GM18520 (cell line): ENCODE data around the gene APP.

Source experiments
- ATAC-seq: cut with Tn5 transposase; IDR thresholded peaks from one replicate; pipeline ENCODE4 v1.9.1; 2021; ENCODE audit not compliant: unreplicated experiment

APP gene

DNA sequence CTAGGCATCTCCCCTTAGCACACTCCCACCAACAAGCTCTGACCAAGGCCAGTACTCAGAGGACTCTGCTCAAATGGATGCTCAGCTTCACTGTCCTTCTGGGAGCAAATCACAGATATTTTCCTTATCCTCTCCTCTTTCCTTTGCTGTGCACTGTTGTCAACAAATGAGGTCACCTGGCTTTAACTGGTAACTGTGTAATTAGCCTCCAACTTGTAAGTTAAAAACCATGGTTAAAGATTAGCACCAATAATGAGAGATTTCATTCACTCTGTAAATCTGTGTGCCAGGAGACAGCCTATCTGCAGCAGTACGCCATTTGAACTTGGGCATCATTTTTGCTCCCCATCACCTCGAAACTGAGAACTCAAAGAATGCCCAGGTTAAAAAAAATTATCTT, 286.3 kb downstream of the APP start:
- ATAC-seq, result no peak

DNA sequence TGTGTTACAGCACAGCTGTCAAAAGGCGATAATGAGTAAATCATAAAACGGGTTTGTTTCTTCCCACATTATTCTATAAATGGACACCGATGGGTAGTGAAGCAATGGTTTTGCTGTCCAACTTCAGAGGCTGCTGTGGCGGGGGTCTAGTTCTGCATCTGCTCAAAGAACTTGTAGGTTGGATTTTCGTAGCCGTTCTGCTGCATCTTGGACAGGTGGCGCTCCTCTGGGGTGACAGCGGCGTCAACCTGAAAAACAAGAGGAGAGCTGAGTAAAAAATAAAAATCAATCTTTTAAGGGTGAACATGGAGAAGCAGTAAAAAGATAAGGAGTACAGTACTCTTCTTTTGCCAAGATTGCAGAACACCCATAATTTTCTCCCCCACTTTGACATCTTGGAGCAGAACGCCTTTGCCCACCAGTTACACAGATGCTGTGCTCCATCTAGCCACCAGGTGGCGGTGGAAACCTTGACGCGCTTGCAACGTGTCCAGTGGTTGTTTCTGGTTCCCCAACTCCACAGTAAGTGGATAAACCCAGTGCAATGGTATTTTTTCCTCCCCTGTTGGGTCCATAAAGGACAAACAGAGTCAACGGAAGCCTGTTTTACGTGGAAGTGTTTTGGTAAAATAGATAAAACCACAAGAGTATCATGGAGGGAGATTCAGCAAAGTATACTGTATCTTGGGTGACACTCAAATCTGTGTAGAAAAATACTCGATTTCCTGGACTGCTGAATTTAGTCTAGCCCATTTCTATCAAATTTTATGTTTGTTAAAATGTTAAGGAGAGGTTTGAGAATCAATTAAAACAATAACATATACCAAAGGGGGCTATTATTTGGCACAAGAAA, 288.8 kb downstream of the APP start:
- peak; percentile 71 for ATAC-seq

DNA sequence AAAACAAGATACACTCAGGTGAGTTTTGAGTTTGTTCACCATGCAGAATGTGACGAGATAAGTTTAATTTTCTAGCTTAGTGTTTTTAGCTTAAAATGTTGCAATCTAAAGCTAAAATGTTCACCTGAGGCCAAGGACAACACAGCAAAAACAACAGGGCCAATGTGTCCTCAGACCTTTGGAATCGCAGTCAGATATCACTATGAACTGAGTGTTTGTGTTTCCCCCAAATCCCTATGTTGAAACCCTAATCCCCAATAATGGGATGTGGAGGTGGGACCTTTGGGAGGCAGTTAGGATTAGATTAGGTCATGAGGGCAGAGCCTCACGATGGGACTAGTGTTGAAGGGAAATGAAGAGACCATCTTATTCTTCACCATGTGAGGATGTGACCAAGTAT, 291.4 kb downstream of the APP start:
- no peak for ATAC-seq

DNA sequence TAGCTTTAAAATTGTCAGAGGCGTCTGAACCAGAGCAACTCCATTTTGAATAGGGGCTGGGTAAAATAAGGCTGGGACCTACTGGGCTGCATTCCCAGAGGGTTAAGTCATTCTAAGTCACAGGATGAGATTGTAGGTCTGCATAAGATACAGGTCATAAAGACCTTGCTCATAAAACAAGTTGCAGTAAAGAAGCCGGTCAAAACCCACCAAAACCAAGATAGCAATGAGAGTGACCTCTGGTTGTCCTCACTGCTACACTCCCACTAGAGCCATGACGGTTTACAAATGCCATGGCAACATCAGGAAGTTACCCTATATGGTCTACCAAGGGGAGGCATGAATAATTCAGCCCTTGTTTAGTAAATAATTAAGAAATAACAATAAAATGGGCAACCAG, 292.2 kb downstream of the APP start:
- no peak for ATAC-seq

DNA sequence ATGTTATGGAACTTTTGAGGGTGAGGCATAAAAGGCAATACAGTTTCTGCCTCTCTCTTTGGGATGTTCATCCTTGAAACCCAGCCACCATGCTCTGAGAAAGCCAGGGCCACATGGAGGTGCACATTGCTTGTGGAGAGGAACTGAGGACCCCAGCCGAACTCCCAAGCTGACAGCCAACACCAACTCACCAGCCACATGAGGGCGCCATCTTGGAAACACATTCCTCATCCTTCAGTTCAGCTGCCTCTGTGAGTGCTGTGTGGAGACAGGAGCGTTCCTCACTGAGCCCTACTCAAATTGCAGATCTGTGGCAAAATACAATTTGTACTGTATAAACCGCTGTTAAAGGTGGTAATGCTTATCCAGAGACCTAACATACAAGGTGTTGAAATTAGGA, 298.3 kb downstream of the APP start:
- no peak for ATAC-seq

DNA sequence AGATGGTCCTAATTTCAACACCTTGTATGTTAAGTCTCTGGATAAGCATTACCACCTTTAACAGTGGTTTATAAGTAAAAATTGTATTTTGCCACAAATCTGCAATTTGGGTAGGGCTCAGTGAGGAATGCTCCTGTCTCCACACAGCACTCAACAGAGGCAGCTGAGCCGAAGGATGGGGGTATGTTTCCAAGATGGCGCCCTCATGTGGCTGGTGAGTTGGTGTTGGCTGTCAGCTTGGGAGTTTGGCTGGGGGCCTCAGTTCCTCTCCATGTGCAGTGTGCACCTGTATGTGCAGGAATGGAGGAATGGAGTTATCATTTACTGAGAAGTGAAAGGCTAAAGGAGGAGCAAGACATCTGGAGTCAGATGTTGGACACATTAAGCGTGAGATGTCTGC, 299.0 kb downstream of the APP start:
- ATAC-seq, result no peak

DNA sequence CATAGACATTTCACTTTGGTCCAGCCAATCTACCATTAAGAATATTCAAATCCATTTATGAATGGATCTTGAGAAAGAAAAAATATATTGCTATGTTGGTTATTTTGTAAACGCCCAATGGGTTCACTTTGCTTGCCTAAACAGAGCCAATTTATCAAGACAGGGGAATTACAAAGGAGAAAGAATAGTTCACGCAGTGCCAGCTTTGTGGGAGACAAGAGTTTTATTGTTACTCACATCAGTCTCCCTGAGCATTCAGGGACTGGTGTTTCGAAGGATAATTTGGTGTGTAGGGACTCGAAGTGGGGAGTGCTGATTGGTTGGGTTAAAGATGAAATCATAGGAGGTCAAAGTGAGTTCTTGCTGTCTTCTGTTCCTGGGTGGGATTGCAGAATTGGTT, 300.5 kb downstream of the APP start:
- ATAC-seq, result no peak

DNA sequence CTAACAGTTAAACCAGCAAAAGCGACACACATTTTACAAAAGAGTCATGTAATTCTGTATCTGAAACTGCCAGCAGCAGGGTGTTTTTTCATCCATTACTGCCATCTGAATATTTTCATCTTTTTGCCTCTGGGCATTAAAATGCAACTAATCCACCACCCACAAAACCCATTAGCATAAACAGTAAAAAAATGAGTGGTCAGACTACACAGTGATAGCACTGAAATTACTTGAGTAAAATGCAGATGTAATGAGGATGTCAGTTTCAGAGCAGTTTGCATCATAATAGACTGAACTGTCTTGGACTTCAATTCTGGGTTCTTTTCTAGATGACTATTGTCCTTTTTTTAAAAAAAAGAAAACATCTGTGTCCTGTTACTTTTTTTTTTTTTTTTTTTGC, 303.5 kb downstream of the APP start:
- no peak for ATAC-seq

DNA sequence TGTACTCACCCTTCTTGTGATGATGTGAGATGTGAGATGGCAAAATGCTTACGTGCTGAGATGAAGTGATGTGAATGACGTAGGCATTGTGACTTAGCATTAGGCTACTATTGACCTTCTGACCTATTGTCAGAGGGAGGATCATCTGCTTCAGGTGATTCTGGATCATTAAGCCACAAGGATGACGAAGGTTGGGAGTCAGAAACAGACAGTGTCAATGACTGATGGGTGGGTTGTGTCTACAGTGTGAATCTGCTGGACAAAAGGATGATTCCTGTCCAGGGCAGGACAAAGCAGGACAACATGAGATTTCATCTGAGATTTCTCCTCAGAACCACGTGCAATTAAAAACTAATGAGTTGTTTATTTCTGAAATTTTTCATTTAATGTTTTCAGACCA, 306.8 kb downstream of the APP start:
- ATAC-seq, result no peak

DNA sequence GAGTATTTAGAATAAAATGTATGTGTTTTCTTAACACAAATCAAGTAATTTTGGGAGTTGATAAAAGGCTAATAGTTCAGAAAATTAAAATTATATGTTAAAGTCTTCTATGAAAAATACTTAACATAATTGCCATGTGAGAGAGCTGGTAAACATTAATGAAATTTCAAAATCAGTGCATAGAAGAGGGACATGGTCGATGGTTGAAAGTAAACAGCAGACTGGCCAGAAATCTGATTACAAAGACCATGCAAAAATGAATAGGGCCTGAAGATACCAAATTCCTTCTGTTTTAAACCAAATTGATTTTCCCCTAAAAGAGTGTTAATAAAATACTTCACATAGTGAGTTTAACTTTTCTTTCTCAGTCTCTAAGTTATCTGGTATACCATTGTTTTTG, 307.5 kb downstream of the APP start:
- no peak for ATAC-seq

DNA sequence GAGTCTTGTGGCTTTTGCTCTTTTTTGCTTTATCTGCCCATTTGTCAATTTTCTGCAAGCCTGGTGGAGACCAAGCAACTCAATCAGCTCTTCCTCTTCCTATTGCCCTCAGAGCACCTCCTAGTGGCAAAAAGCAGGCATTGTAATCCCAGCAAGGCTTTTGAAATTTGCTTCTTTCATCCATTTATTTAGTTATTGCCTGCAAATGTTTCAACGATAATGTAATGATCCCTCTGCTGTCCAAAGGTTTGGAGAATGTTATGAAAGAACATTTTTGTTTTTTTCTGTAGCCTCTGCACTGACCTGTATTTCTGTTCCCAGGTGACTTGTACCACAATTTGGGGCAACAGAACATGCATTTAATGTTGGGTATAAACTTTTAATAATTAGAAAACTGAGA, 308.0 kb downstream of the APP start:
- peak; percentile 62 for ATAC-seq

DNA sequence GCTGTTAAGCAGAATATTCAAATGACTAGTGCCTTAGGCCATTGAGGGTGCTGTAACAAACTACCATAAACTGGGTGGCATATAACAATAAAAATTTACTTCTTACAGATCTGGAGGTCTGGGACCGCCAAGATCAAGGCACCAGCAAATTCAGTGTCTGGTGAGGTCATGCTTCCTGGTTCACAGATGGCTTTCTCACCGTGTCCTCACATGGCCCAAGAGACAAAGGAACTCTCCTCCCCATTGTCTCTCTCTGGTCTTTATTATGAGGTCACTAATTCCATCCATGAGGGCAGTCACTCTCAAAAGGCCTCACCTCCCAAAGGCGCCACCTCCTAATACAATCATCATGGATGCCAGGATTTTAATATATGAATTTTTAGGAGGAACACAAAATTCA, 308.5 kb downstream of the APP start:
- ATAC-seq, result no peak

DNA sequence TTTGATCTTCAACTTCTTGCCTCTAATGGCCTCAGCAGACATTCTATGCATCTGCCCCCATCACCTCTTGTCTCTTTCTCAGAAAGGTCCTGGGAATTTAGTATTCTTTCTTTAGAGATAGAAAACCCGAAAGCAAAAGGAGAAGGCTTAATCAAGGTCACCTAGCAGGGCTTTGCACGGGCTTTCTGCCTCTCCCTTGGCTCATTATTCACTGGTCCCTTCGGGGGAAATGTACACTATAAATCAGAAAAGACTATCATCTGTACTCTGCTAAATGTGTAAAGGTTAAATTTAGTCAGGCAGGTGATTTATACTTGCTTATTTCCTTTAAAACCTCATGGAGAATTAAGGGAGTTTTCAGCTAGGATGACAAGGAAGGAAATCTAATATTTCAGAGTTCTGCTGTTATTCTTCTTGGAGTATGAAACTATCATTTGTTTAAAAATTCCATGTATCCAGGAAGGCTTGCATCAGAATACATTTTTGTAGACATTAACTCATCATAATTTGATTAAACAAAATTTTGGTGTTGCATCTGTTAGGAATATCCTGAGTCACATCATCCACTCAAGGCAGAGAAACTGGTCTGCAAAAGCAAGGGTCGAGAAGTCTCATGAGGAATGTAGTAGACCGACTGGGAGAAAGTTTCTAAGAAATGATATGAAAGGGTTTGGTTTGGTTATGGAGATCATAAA, 311.2 kb downstream of the APP start:
- ATAC-seq, result no peak

DNA sequence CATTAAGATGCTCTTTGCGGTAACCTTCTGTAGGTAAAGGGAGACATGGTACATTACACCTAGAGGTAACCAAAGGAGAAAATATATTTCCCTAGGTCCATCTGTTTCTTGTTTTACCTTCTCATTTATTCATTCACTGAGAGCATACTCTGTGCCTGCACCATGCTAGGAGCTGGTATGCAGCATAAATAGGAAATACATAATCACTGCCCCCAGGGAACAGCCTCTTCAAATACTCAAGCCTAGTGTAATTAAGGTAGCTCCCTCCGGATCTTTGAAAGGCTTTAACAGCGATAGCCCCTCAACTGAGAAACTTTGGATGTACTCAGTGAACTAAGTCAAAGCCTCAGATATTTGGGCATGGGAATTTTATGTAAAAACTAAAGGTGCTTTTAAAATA, 312.2 kb downstream of the APP start:
- ATAC-seq, result no peak

DNA sequence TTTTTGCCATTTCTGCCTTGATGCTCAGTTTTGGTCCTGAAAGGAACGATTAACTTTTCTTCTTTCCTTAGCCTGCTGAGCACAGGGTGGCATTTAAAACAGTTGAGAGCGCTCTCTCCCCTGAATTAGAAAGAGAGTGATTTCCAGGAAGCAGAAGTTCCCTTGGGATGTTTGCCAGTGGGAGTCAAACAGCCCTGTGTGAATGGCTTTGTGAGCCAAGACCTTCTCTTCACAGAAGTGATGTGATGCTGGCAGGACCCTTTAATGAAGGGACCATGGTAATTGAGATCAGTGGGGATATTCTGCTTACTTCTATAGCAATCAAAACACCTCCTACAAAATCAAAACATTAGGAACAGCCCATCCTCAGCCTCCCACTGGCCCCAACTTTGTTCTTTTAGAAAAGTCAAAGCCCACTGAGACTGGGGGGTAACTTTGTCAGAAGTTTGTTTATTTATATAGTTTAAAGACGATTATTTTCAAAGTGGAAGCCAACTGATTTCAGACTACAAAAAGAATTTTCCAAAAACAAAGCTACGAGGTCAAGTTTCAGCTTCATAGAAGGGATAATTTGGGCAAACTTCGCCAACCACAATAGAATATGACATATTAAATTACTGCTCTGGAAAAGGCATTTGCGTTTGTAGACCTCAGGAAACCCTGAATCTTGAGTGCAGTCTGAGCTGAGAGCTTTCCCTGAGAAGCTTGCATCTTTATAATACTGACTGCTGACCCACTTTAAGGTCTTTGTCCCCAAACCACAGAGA, 313.1 kb downstream of the APP start:
- ATAC-seq, result no peak

DNA sequence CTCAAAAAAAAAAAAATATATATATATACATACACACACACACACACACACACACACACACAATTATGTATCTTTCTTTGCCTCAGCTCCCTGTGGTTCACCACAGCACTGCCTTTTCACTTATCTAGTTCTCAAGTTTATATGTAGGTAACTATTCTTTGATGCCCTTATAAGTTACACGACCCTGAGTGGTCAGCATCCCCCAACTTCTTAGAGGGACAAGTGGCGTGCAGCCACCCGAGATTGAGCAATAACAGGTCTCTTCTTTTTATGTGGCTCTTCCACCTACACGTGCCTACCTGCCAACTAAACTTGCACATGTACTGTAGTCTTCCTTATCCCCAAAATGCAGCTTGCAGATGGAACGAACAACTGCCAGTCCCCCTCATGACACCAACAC, 315.0 kb downstream of the APP start:
- ATAC-seq, result no peak

DNA sequence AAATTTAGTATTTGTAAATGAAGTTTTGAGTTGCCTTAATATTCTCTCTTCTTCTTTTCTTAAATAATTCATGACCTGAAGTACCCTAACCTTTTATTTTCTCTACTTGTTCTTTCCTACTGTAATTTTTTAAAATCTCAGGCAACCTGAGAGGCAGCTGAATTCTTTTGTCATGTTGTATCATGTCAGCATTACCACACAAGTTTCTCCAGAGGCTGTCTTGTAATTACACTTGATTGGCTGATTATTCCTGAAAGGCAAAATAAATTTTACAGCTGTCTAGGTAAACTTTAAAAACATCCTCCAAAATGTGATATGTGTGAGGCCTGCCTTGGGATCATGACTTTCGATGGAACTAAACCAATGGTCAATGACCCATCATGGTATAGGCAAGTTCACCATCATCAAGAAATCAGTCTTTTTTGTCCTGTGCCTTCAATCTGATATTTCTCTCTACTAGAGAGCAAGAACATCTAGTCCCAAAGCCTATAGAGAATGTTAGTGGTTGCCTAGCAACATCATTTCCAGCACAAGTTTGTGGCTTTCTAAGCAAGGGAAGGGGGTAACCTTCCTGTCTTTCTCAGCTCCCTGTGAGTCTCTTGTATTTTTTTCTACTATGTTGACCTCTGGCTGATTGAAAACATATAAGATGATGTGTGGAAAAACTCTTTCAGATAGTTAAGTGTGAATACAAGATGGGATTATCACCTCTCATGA, 320.3 kb downstream of the APP start:
- ATAC-seq, result no peak

DNA sequence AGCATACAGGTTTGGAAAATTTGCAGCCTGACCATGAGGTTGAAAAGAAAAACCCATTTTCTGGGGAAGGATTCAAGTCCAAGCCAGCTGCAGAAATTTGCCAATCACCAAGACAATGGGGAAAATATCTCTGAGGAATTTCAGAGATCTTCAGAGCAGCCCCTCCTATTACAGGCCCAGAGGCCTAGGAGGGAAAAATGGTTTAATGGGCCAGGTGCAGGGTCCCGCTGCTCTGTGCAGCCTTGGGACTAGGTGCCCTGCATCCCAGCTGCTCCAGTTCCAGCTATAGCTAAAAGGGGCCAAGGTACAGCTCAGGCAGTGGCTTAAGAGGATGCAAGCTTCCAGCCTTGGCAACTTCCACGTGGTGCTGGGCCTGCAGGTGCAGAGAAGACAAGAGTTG, 322.3 kb downstream of the APP start:
- ATAC-seq, result no peak

DNA sequence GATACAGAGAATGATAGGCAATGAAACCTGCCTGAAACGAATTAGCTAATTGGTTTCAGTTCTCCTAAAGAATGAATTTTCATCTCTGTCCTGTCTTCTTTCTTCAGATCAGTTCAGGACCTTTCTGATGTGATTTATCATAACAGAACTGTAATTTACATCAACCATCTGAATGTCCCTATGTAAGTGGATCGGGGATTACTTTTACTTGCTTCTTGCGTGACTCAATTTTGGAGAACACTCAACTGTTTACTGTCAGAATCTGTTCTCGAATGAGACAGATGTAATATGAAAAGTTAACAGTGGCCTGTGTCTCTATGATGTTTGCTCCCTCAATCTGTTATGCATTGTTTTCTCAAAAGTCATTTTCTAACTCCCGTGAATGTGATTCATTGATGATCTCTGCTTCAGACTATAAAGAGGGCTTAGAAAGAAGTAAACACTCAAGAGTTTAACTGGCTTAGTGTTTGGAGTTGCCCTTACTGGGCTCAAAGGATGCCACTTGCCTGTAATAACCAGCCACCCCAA, 324.8 kb downstream of the APP start:
- peak; percentile 72 for ATAC-seq

DNA sequence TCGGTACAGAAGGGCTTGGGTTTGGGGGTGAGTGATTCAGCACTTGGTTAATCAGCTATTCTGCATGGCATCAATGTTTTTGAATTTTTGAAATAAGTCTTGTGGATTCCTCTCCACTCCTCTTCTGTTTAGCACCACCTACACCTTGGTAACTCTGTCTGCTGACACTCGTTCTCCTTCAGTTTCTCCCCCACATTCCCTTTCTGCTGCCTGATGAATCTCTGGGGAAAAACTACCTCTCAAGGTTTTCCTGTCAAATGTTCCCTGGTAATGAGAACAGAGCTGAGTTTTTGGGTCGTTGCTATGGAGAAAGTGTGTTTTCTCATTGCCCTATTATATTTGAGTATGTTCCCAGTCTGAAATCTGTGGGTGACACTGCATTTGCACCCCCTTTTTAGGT, 327.6 kb downstream of the APP start:
- no peak for ATAC-seq

DNA sequence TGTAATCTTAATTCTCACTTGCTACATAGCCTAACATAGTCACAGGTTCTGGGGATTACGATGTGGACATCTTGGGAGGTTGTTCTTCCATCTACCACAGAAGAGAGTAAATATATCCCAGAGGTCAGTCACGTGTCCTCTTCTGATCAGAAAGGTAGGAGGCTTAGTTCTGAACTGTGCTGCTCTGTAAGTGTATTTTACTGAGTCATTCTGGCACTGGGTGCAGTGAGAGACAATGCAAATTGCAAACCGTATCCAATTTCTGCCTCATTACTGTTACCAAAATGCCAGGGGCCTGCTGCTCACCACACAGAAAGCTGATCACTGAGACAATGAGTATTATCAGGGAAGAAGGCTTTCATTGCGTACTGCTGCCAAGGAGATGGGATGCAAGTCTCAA, 331.8 kb downstream of the APP start:
- ATAC-seq, result no peak
